Rectal smooth muscle tissue (tissue), 1 donor: ENCODE data around the gene GRK3.
A peak's percentile ranks its signal among the peaks of the same experiment; 100 is the strongest.
"Not testable (repeated sequence)": the region's sequence is repeated elsewhere in the genome, so short reads cannot be mapped to it uniquely, and the experiment has no call there.

Experiments
- H3K27ac ChIP-seq: one replicate; pipeline ENCODE4 v1.7.0; 2013; ENCODE audit warnings: low read depth, low read length, inconsistent platforms
- H3K27me3 ChIP-seq: one replicate; pipeline ENCODE4 v1.7.0; 2013; ENCODE audit warnings: low read length; ENCODE audit not compliant: control insufficient read depth, insufficient read depth
- H3K36me3 ChIP-seq: one replicate; pipeline ENCODE4 v1.7.0; 2013; ENCODE audit warnings: low read length; ENCODE audit not compliant: control insufficient read depth, insufficient read depth
- H3K4me1 ChIP-seq: one replicate; pipeline ENCODE4 v1.7.0; 2013; ENCODE audit warnings: low read length; ENCODE audit not compliant: control insufficient read depth, insufficient read depth
- H3K4me3 ChIP-seq: one replicate; pipeline ENCODE4 v1.7.0; 2013; ENCODE audit warnings: low read length
- H3K9ac ChIP-seq: one replicate; pipeline ENCODE4 v1.7.0; 2013; ENCODE audit warnings: low read length

GRK3 gene

GRCh38 chr22:25554689-25555088 is 9.8 kb upstream of the GRK3 start:
- Histone ChIP-seq H3K9ac (no peak overlapping the region), H3K27me3 (no peaks in the 10 kb centered on the region), H3K4me3 (no peak overlapping the region), H3K36me3 (no peaks in the 10 kb centered on the region), H3K4me1 (peaks cover 6% of the 10 kb centered on the region), H3K27ac (no peak overlapping the region)

GRCh38 chr22:25555586-25555985 is 8.9 kb upstream of the GRK3 start:
- Histone ChIP-seq H3K36me3 (no peaks in the 10 kb centered on the region), H3K9ac (no peak overlapping the region), H3K27ac (peak overlapping the region; percentile 27), H3K4me1 (peaks cover 6% of the 10 kb centered on the region), H3K27me3 (no peaks in the 10 kb centered on the region), H3K4me3 (no peak overlapping the region)

- no peak overlapping the region for H3K27ac ChIP-seq
- peaks cover 6% of the 10 kb centered on the region for H3K4me1 ChIP-seq
- no peaks in the 10 kb centered on the region for H3K27me3 ChIP-seq
- H3K4me3 ChIP-seq: no peak overlapping the region
- no peaks in the 10 kb centered on the region for H3K36me3 ChIP-seq
- H3K9ac ChIP-seq: no peak overlapping the region
Observed at GRCh38 chr22:25557218-25557617, 7.3 kb upstream of the GRK3 start.

- H3K9ac ChIP-seq: no peak overlapping the region
- peaks cover 6% of the 10 kb centered on the region for H3K4me1 ChIP-seq
- no peaks in the 10 kb centered on the region for H3K27me3 ChIP-seq
- H3K27ac ChIP-seq: no peak overlapping the region
- no peak overlapping the region for H3K4me3 ChIP-seq
- H3K36me3 ChIP-seq: no peaks in the 10 kb centered on the region
Observed at GRCh38 chr22:25558341-25558740, 6.1 kb upstream of the GRK3 start.

GRCh38 chr22:25559910-25560309 is 4.6 kb upstream of the GRK3 start:
- H3K4me3 ChIP-seq, H3K27me3 ChIP-seq, H3K4me1 ChIP-seq, H3K9ac ChIP-seq, H3K27ac ChIP-seq, H3K36me3 ChIP-seq: not testable (repeated sequence)

GRCh38 chr22:25561182-25561581 is 3.3 kb upstream of the GRK3 start:
- not testable (repeated sequence) for H3K4me3 ChIP-seq, H3K27ac ChIP-seq, H3K27me3 ChIP-seq, H3K36me3 ChIP-seq, H3K4me1 ChIP-seq, H3K9ac ChIP-seq

- H3K36me3 ChIP-seq, H3K9ac ChIP-seq, H3K27ac ChIP-seq, H3K4me1 ChIP-seq, H3K27me3 ChIP-seq, H3K4me3 ChIP-seq: not testable (repeated sequence)
Observed at GRCh38 chr22:25561927-25562326, 2.5 kb upstream of the GRK3 start.

GRCh38 chr22:25562966-25563760 is 1.3 kb upstream of the GRK3 start:
- H3K4me3 ChIP-seq, H3K36me3 ChIP-seq, H3K27me3 ChIP-seq, H3K4me1 ChIP-seq, H3K9ac ChIP-seq: not testable (repeated sequence)
- peak overlapping the region; percentile 10 for H3K27ac ChIP-seq

- H3K4me3 ChIP-seq: peak overlapping the region; percentile 77
- H3K27me3 ChIP-seq: no peaks in the 10 kb centered on the region
- no peak overlapping the region for H3K9ac ChIP-seq
- H3K4me1 ChIP-seq: no peaks in the 10 kb centered on the region
- peak overlapping the region; percentile 74 for H3K27ac ChIP-seq
- no peaks in the 10 kb centered on the region for H3K36me3 ChIP-seq
Observed at GRCh38 chr22:25563761-25564319, 635 bp upstream of the GRK3 start.

GRCh38 chr22:25564979-25565677 is 653 bp downstream of the GRK3 start:
- Histone ChIP-seq H3K9ac (no peak overlapping the region), H3K36me3 (no peaks in the 10 kb centered on the region), H3K4me3 (peak overlapping the region; percentile 77), H3K4me1 (no peaks in the 10 kb centered on the region), H3K27me3 (no peaks in the 10 kb centered on the region), H3K27ac (no peak overlapping the region)

- Histone ChIP-seq H3K4me3 (no peak overlapping the region), H3K36me3 (no peaks in the 10 kb centered on the region), H3K9ac (no peak overlapping the region), H3K27me3 (no peaks in the 10 kb centered on the region), H3K27ac (no peak overlapping the region), H3K4me1 (no peaks in the 10 kb centered on the region)
Observed at GRCh38 chr22:25566186-25566897, 1.9 kb downstream of the GRK3 start.

GRCh38 chr22:25566898-25567235 is 2.4 kb downstream of the GRK3 start:
- H3K36me3 ChIP-seq: no peaks in the 10 kb centered on the region
- no peak overlapping the region for H3K9ac ChIP-seq
- H3K27ac ChIP-seq: no peak overlapping the region
- no peaks in the 10 kb centered on the region for H3K4me1 ChIP-seq
- no peak overlapping the region for H3K4me3 ChIP-seq
- no peaks in the 10 kb centered on the region for H3K27me3 ChIP-seq
